Measurements from ENCODE around the gene FRK.

Gene FRK

DNA sequence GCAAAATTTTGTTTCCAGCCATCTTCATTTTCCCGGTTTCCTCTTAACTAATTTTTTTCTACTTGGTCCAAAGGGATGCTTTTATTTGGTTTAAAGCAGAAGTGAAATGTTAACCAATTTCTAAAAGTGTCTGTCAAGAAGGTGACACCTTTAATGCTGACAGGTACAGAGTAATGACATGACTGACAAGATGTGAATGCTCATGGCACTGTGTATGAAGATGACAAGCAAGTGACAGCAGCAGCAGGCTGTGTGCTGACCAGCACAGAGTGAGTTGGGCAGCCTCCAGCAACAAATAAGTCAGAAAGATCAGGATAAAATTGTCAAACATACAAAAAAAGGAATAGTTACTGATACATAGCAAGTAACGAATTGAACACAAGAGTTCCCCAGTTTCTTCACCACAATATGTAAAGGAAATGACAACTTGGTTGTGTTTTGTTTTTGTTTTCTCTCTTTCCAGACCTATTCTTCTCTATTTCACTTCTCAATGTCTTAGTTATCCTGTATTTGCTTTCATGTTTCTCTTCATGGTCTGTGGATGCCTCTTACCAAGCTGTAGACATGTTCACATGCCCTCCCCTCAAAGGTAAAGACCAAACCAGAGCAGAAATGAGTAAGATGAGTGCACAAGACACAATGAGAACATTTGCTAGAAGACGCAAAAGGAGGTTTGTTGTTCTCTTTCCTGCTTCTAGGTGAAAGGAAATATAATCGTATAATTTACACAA is 174.9 kb downstream of the FRK start:
- no peak for DNase-seq

DNA sequence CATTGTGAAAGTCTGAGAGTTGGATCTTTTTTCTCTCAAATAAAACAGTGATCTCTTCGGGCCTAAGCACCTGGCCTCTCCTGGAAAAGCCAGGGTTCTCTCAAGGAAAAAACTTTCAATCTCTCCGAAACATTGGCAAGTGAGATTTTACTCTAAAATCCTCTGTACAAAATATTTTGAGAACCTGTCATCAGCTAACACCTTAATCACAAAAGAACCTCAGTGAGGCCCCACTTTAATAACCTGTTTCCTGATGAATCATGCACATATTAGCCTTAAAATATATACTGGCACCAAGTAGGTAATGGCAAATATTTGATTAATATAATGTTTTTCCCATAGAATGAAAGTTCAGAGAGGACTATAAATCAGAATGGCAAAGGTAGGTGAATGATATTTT is 177.9 kb downstream of the FRK start:
- no peak for DNase-seq

DNA sequence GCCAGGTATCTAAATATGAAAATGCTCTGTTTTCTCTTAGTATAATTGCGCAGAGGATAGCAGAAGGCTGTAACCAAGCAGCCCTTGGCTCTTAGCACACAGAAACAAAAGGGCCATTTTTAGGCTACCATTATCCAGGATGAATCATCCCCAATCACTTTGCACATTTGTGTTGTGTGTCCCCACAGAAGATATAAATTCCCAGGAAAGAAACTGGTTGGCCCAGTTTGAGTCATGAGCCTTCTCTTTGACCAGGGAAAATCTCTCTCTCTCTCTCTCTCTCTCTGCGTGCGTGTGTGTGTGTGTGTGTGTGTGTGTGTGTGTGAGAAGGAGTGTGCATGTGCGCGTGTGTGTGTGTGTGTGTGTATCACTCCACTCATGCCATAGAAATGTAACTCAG is 178.5 kb downstream of the FRK start:
- DNase-seq: no peak
